Liver (tissue), 9 donors: ENCODE measurements around the gene SYT13. TPM values are rescaled to one million over a fixed set of nuclear protein-coding genes. Genes with fewer than 3 reads are reported as not detected.

Source experiments
- DNase-seq: peaks from one replicate; pipeline ENCODE4 v3.0.0-alpha.2; 2017; ENCODE audit warnings: low spot score
- H3K27ac ChIP-seq, 2 donors: one replicate each; pipeline ENCODE4 v1.7.0; 2013; ENCODE audit warnings: inconsistent platforms in 2 of 2, low read length in 2 of 2, control low read depth in 1 of 2, low read depth in 1 of 2, mild to moderate bottlenecking in 1 of 2
- H3K27me3 ChIP-seq, 4 donors: one replicate each; pipeline versions ENCODE4 v1.6.1 to v1.7.0; 2013; ENCODE audit warnings: low read length in 3 of 4, inconsistent platforms in 1 of 4, mild to moderate bottlenecking in 1 of 4, moderate library complexity in 1 of 4; ENCODE audit not compliant: control insufficient read depth in 4 of 4, insufficient read depth in 4 of 4
- H3K36me3 ChIP-seq, 4 donors: one replicate each; pipeline versions ENCODE4 v1.6.1 to v1.7.0; 2013; ENCODE audit warnings: low read length in 3 of 4, mild to moderate bottlenecking in 3 of 4, low read depth in 1 of 4, moderate library complexity in 1 of 4; ENCODE audit not compliant: control insufficient read depth in 4 of 4, insufficient read depth in 3 of 4
- H3K4me1 ChIP-seq, 4 donors: one replicate each; pipeline versions ENCODE4 v1.6.1 to v1.7.0; 2013; ENCODE audit warnings: low read length in 3 of 4, mild to moderate bottlenecking in 3 of 4, moderate library complexity in 1 of 4; ENCODE audit not compliant: control insufficient read depth in 4 of 4, insufficient read depth in 4 of 4
- H3K4me3 ChIP-seq, 3 donors: one replicate each; pipeline versions ENCODE4 v1.6.1 to v1.7.0; 2013; ENCODE audit warnings: low read length in 3 of 3, control low read depth in 1 of 3, low read depth in 1 of 3, mild to moderate bottlenecking in 1 of 3
- H3K9ac ChIP-seq, 2 donors: one replicate each; pipeline ENCODE4 v1.7.0; 2013; ENCODE audit warnings: low read length in 2 of 2, mild to moderate bottlenecking in 2 of 2, moderate library complexity in 2 of 2, control low read depth in 1 of 2, low read depth in 1 of 2
- H3K9me3 ChIP-seq, 4 donors: one replicate each; pipeline versions ENCODE4 v1.6.1 to v1.7.0; 2013; ENCODE audit warnings: low read length in 3 of 4; ENCODE audit not compliant: control insufficient read depth in 4 of 4
- EGR1 ChIP-seq, 2 donors: IDR thresholded peaks; 2 replicates each; pipeline ENCODE4 v1.6.1; 2016 to 2018; ENCODE audit warnings: antibody characterized with exemption in 2 of 2, low read depth in 2 of 2
- FOXA1 ChIP-seq: IDR thresholded peaks from 2 replicates; pipeline ENCODE4 v1.6.1; 2016; ENCODE audit warnings: antibody characterized with exemption
- FOXA2 ChIP-seq: IDR thresholded peaks from 2 replicates; pipeline ENCODE4 v1.6.1; 2016; ENCODE audit warnings: antibody characterized with exemption
- GABPA ChIP-seq, 2 donors: IDR thresholded peaks in 1 of 2; conservative IDR thresholded peaks in 1 of 2; 2 replicates each; pipeline ENCODE4 v1.6.1; 2016; ENCODE audit warnings: antibody characterized with exemption in 2 of 2, mild to moderate bottlenecking in 1 of 2, moderate library complexity in 1 of 2
- HNF4G ChIP-seq: IDR thresholded peaks from 2 replicates; pipeline ENCODE4 v1.6.1; 2016; ENCODE audit warnings: antibody characterized with exemption
- JUND ChIP-seq, 2 donors: IDR thresholded peaks; 2 replicates each; pipeline ENCODE4 v1.6.1; 2016; ENCODE audit warnings: antibody characterized with exemption in 2 of 2
- MAX ChIP-seq: IDR thresholded peaks from 2 replicates; pipeline ENCODE4 v1.6.1; 2016; ENCODE audit warnings: antibody characterized with exemption
- NR2F2 ChIP-seq: IDR thresholded peaks from 2 replicates; pipeline ENCODE4 v1.6.1; 2016; ENCODE audit warnings: antibody characterized with exemption
- REST ChIP-seq: IDR thresholded peaks from 2 replicates; pipeline ENCODE4 v1.6.1; 2016; ENCODE audit warnings: antibody characterized with exemption, mild to moderate bottlenecking
- RXRA ChIP-seq, 2 donors: IDR thresholded peaks; 2 replicates each; pipeline ENCODE4 v1.6.1; 2017 to 2018; ENCODE audit warnings: antibody characterized with exemption in 2 of 2, mild to moderate bottlenecking in 1 of 2
- SP1 ChIP-seq: IDR thresholded peaks from 2 replicates; pipeline ENCODE4 v1.6.1; 2018; ENCODE audit warnings: antibody characterized with exemption, mild to moderate bottlenecking
- TAF1 ChIP-seq: conservative IDR thresholded peaks from 2 replicates; pipeline ENCODE4 v1.6.1; 2016; ENCODE audit warnings: antibody characterized with exemption, mild to moderate bottlenecking
- ZBTB33 ChIP-seq: IDR thresholded peaks from 2 replicates; pipeline ENCODE4 v1.6.1; 2016; ENCODE audit warnings: antibody characterized with exemption
- WGBS: extraction: QIAGEN DNeasy Blood & Tissue Kit; methylation state at CpG from one replicate; pipeline ENCODE4 v1.1.7; 2013; 5-methylcytosine and 5-hydroxymethylcytosine counted together
- polyA plus RNA-seq, 2 donors: library from polyadenylated mRNA; stranded (reverse) in 1 of 2; unstranded in 1 of 2; fragments of 200-250 nt in 1 of 2; fragments of >200 nt in 1 of 2; fragmentation: Nextera tagmentation in 1 of 2; extraction: Ambion mirVana in 1 of 2; gene quantifications; one replicate each; pipeline versions ENCODE4 v1.2.1 to v1.2.3, GENCODE V29; 2013 to 2015
- total RNA-seq, 2 donors: library from RNA; depleted of rRNA; stranded (reverse); fragments of >200 nt; gene quantifications; one replicate each; pipeline ENCODE4 v1.2.3, GENCODE V29; 2014
- TF ChIP-seq, protein P1 (sequence below): fragments of 150-350 bp; IDR thresholded peaks from 2 replicates; pipeline ENCODE4 v1.5.1; 2017; ENCODE audit warnings: improper control_type of control experiment, low read depth, low read length; ENCODE audit not compliant: missing input control
- donor health status: healthy.
- donor health status: healthy.
- donor health status: healthy.
- donor health status: healthy.
- donor health status: healthy.

Gene SYT13
- total and polyA plus RNA-seq, 4 donors, result 0.05 to 0.33 (median 0.14) TPM

DNA sequence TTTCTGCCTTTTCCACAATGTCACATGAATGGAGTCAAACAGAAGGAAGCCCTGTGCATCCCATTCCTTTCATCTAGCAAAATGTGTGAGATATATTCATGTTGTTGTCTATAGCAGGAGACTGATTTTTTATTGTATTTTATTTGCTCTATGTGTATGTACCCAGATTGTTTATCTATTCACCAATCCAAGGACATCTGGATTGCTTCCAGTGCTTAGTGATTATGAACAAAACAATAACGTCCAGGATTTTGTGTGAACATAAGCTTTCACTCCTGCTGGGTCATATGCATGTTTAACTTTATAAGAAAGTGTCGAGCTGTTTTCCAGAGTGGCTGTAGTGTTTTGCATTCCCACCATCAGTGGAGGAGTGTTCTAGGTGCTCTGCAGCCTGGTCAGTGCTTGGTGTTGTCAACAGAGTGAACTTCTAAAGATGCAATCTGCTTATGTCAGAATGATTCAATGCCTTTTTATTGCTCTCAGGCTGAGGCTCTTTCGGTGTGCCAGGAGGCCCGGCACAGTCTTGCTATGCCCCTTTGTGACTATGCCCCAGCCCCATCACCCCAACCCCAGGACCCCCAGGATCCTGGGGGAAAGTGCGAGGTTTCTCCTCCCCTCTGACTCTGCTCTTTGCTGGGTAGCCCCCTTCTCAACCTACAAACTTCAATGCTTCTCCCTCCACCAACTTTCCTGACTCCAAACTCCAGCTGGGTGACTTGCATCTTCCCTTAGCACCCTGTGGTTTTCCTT is 19.9 kb upstream of the SYT13 start:
- 48% methylated on average over 5 of the region's 5 CpGs for WGBS
- Histone ChIP-seq H3K9ac (no peak overlapping the region), H3K27me3 (peaks cover 0 to 3% (median 0%) of the 10 kb centered on the region in 4 donors), H3K4me1 (no peaks in the 10 kb centered on the region), H3K4me3 (no peak overlapping the region), H3K27ac (no peak overlapping the region), H3K9me3 (no peaks in the 10 kb centered on the region), H3K36me3 (no peaks in the 10 kb centered on the region)
- DNase-seq, result no peak
- TF ChIP-seq FOXA1, result no peak
- TF ChIP-seq RXRA (IDR thresholded peaks at IDR 0.05), result no peak

- no peak for DNase-seq
- 84% methylated on average over 4 of the region's 4 CpGs for WGBS
- no peaks in the 10 kb centered on the region for H3K4me1 ChIP-seq
- H3K36me3 ChIP-seq, result no peaks in the 10 kb centered on the region
- no peak overlapping the region for H3K4me3 ChIP-seq
- TF ChIP-seq SP1, result no peak
- no peak for TF ChIP-seq RXRA (IDR thresholded peaks at IDR 0.05)
- TF ChIP-seq HNF4G, result no peak
- no peak for TF ChIP-seq EGR1 (IDR thresholded peaks at IDR 0.05; ENCODE audit: low read depth in 2 of 2)
- TF ChIP-seq, protein P1, sequence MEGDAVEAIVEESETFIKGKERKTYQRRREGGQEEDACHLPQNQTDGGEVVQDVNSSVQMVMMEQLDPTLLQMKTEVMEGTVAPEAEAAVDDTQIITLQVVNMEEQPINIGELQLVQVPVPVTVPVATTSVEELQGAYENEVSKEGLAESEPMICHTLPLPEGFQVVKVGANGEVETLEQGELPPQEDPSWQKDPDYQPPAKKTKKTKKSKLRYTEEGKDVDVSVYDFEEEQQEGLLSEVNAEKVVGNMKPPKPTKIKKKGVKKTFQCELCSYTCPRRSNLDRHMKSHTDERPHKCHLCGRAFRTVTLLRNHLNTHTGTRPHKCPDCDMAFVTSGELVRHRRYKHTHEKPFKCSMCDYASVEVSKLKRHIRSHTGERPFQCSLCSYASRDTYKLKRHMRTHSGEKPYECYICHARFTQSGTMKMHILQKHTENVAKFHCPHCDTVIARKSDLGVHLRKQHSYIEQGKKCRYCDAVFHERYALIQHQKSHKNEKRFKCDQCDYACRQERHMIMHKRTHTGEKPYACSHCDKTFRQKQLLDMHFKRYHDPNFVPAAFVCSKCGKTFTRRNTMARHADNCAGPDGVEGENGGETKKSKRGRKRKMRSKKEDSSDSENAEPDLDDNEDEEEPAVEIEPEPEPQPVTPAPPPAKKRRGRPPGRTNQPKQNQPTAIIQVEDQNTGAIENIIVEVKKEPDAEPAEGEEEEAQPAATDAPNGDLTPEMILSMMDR, result no peak
- TF ChIP-seq JUND (IDR thresholded peaks at IDR 0.05), result no peak
- TF ChIP-seq TAF1, result no peak
- no peak for TF ChIP-seq MAX
- no peak overlapping the region for H3K9ac ChIP-seq
- peaks cover 0 to 3% (median 0%) of the 10 kb centered on the region in 4 donors for H3K27me3 ChIP-seq
- no peak overlapping the region for H3K27ac ChIP-seq
- no peaks in the 10 kb centered on the region for H3K9me3 ChIP-seq
These were observed 18.8 kb upstream of the SYT13 start for GRCh38 chr11:45304992-45305335.

GRCh38 chr11:45304111-45304991 is 18.2 kb upstream of the SYT13 start:
- Histone ChIP-seq H3K9ac (no peak overlapping the region), H3K4me1 (no peaks in the 10 kb centered on the region), H3K36me3 (no peaks in the 10 kb centered on the region), H3K9me3 (no peaks in the 10 kb centered on the region), H3K27me3 (peaks cover 0 to 3% (median 0%) of the 10 kb centered on the region in 4 donors), H3K4me3 (no peak overlapping the region), H3K27ac (no peak overlapping the region)
- DNase-seq, result no peak
- 85% methylated on average over 15 of the region's 15 CpGs for WGBS
- no peak for TF ChIP-seq SP1
- no peak for TF ChIP-seq EGR1 (IDR thresholded peaks at IDR 0.05; ENCODE audit: low read depth in 2 of 2)
- no peak for TF ChIP-seq ZBTB33
- no peak for TF ChIP-seq MAX
- TF ChIP-seq, protein P1, result no peak
- no peak for TF ChIP-seq FOXA2
- no peak for TF ChIP-seq HNF4G
- TF ChIP-seq GABPA (IDR thresholded peaks at IDR 0.05 in 1 of 2, conservative IDR thresholded peaks at IDR 0.05 in 1 of 2), result no peak
- no peak for TF ChIP-seq RXRA (IDR thresholded peaks at IDR 0.05)
- no peak for TF ChIP-seq NR2F2
- TF ChIP-seq REST, result no peak
- TF ChIP-seq TAF1, result no peak
